Astrocyte of the cerebellum (primary cell): ENCODE results near the gene MIA3.
"Not testable (repeated sequence)": the region's sequence is repeated elsewhere in the genome, so short reads cannot be mapped to it uniquely, and the experiment has no call there.

Experiments
- DNase-seq: peaks from one replicate; pipeline ENCODE4 v3.0.0-alpha.2; 2011; ENCODE audit warnings: low read depth
- H3K4me3 ChIP-seq: 2 replicates; pipeline ENCODE4 v1.5.1; 2011; ENCODE audit warnings: mild to moderate bottlenecking, low read depth, low read length, moderate library complexity
- CTCF ChIP-seq: IDR thresholded peaks from 2 replicates; pipeline ENCODE4 v1.5.1; 2012; ENCODE audit warnings: low read length, low read depth, moderate library complexity, mild to moderate bottlenecking; ENCODE audit errors: missing control alignments
- in situ Hi-C: cut with HindIII; loops from 2 replicates; pipeline ENCODE4 v1.10.0; 2017; ENCODE audit warnings: low sequenced_read_pairs

MIA3 gene

GRCh38 chr1:222606757-222607156 lies 11.1 kb upstream of the MIA3 start:
- TF ChIP-seq CTCF: no peak
- no peak for DNase-seq
- no peak overlapping the region for H3K4me3 ChIP-seq
- in situ Hi-C loops: no loop called here

- DNase-seq, in situ Hi-C loops, H3K4me3 ChIP-seq: not testable (repeated sequence)
Measured at GRCh38 chr1:222609111-222609510, 8.8 kb upstream of the MIA3 start.

GRCh38 chr1:222610728-222611127 lies 7.2 kb upstream of the MIA3 start:
- TF ChIP-seq CTCF: no peak
- no peak for DNase-seq
- in situ Hi-C loops: no loop called here
- no peak overlapping the region for H3K4me3 ChIP-seq

GRCh38 chr1:222613627-222614026 lies 4.3 kb upstream of the MIA3 start:
- in situ Hi-C loops: no loop called here
- no peak for TF ChIP-seq CTCF
- no peak for DNase-seq
- H3K4me3 ChIP-seq: no peak overlapping the region

GRCh38 chr1:222616525-222616924 lies 1.4 kb upstream of the MIA3 start:
- TF ChIP-seq CTCF: no peak
- in situ Hi-C loops: no loop called here
- DNase-seq: peak; percentile 41
- no peak overlapping the region for H3K4me3 ChIP-seq

GRCh38 chr1:222617367-222617951 lies 438 bp upstream of the MIA3 start:
- H3K4me3 ChIP-seq: peak overlapping the region; percentile 53
- peak; percentile 96 for DNase-seq
- no peak for TF ChIP-seq CTCF
- in situ Hi-C loops: no loop called here

- no peak for DNase-seq
Measured at GRCh38 chr1:222618880-222619596, 1.1 kb downstream of the MIA3 start.

More at GRCh38 chr1:222618880-222619596, 1.1 kb downstream of the MIA3 start:
- H3K4me3 ChIP-seq: peak overlapping the region; percentile 59
- no peak for TF ChIP-seq CTCF
- in situ Hi-C loops: no loop called here
